ENCODE measurements around the gene GPATCH8. TPM values are rescaled to one million over a fixed set of nuclear protein-coding genes. Genes with fewer than 3 reads are reported as not detected.

The GPATCH8 gene
- total and polyA plus RNA-seq, 10 of the 15 experiments (the other 5 are each of a cell fraction or from before 2014, with no cell fraction given), result 11.7 to 45.1 (median 21.3) TPM

DNA sequence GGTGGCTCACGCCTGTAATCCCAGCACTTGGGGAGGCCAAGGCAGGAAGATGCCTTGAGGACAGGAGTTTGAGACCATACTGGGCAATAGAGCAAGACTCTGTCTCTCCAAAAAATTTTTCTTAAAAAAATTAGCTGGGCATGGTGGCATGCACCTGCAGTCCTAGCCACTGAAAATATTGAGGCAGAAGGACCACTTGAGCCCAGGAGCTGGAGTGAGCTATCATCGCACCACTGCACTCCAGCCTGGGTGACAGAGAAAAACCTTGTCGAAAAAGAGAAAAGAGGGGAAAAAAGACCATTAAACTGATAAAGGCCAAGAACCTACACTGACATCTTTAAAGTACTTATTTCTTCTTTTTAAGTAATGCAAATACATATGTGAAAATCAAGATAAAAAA, 60.4 kb downstream of the GPATCH8 start:
- intact Hi-C loops (cut with micrococcal nuclease; ENCODE audit: unreplicated experiment), result no loop called here
- RAD21 ChIA-PET (ENCODE audit: unreplicated experiment), result no interaction called here
- BruUV-seq (replicated peaks), result no TSS peak

DNA sequence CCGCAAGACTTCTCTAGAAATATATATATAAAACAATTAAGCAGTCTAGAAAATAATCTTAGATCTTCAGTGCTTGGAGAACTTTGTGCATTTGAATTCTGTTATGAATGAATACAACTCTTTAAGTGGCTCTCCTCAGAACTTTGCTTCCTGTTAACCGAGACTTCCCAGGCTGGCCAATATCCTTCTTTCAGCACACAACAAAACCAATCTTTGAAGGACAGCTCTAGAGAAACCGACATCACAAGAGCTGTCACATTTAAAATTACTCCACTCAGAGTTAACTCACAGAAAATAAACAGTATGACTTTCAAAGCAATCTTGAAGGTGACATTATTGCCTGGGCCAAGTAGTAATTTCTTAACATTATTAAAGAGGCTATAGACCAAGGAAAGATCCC, 64.0 kb downstream of the GPATCH8 start:
- BruUV-seq (replicated peaks), result no TSS peak
- Histone ChIP-seq H3K36me3 (ENCODE audit: control insufficient read depth in 2 of 2, insufficient read depth in 2 of 2, low read length in 1 of 2) (peaks cover 2 to 11% of the 10 kb centered on the region in 2 experiments; a peak in 3 of 4 replicates), H3K27me3 (replicated peaks in 1 of 2; ENCODE audit: control insufficient read depth in 2 of 2, insufficient read depth in 2 of 2, low read length in 1 of 2) (no peaks in the 10 kb centered on the region), H3K4me1 (ENCODE audit: control insufficient read depth, insufficient read depth, low read length) (peaks cover 4% of the 10 kb centered on the region; the same call in 1 of the 2 replicates), H3K9me3 (replicated peaks; ENCODE audit: control insufficient read depth, insufficient read depth, low read length) (no peaks in the 10 kb centered on the region), H2AFZ (ENCODE audit: control insufficient read depth, low read depth, low read length) (no peak overlapping the region), H3K4me3 (no peak overlapping the region), H3K27ac (ENCODE audit: control insufficient read depth, insufficient read depth) (no peak overlapping the region; the same call in 1 of the 2 replicates), H3K4me2 (ENCODE audit: control insufficient read depth, insufficient read depth) (no peak overlapping the region), H3K9ac (ENCODE audit: control insufficient read depth, insufficient read depth, low read length) (no peak overlapping the region), H3K79me2 (ENCODE audit: control insufficient read depth, insufficient read depth, low read length) (peaks cover 2% of the 10 kb centered on the region; the same call in 1 of the 2 replicates), H4K20me1 (ENCODE audit: control insufficient read depth, insufficient read depth) (no peaks in the 10 kb centered on the region)
- intact Hi-C loops (cut with micrococcal nuclease; ENCODE audit: unreplicated experiment), result no loop called here
- SMC1A ChIA-PET (ENCODE audit: uncharacterized antibody, unreplicated experiment), result interaction anchor here (0.9 kb wide), 1 partner anchor 19 kb away, joined by 3 read pairs; no protein-coding TSS in a partner anchor
- in situ Hi-C loops (cut with MboI), result no loop called here
- FAIRE-seq, result no peak
- no peak for DNase-seq (ENCODE audit: low read depth, low spot score)
- CTCF ChIA-PET, result no interaction called here
- POLR2A ChIA-PET, result no interaction called here
- no peak for ATAC-seq
- WGBS (ENCODE audit: insufficient coverage, insufficient replicate concordance, low lambda C conversion rate, missing lambda C conversion rate), result 82% methylated on average over 3 of the region's 3 CpGs
- RAD21 ChIA-PET (ENCODE audit: unreplicated experiment), result no interaction called here
- TF ChIP-seq CHD4 (IDR thresholded peaks at IDR 0.05) (no peak), MTA3 (IDR thresholded peaks at IDR 0.05; ENCODE audit: borderline replicate concordance, low read length) (no peak), RAD51 (IDR thresholded peaks at IDR 0.05) (no peak), SMAD5 (IDR thresholded peaks at IDR 0.05; ENCODE audit: low read depth) (no peak), YBX1 (IDR thresholded peaks at IDR 0.05) (no peak), ZBED1 (IDR thresholded peaks at IDR 0.05; ENCODE audit: borderline replicate concordance) (no peak), ETV6 (conservative IDR thresholded peaks at IDR 0.05 in 1 of 2, IDR thresholded peaks at IDR 0.05 in 1 of 2; ENCODE audit: borderline replicate concordance in 1 of 2, low read depth in 1 of 2) (no peak), NR2F1 (conservative IDR thresholded peaks at IDR 0.05) (no peak), RCOR1 (conservative IDR thresholded peaks at IDR 0.05; ENCODE audit: low read depth, low read length) (no peak), NFIC (IDR thresholded peaks at IDR 0.05; ENCODE audit: low read depth, low read length) (no peak), KDM1A (IDR thresholded peaks at IDR 0.05; ENCODE audit: borderline replicate concordance) (no peak), SREBF2 (IDR thresholded peaks at IDR 0.05; ENCODE audit: low read length) (no peak), IKZF2 (IDR thresholded peaks at IDR 0.05) (no peak)
- TF ChIP-seq, protein P1, sequence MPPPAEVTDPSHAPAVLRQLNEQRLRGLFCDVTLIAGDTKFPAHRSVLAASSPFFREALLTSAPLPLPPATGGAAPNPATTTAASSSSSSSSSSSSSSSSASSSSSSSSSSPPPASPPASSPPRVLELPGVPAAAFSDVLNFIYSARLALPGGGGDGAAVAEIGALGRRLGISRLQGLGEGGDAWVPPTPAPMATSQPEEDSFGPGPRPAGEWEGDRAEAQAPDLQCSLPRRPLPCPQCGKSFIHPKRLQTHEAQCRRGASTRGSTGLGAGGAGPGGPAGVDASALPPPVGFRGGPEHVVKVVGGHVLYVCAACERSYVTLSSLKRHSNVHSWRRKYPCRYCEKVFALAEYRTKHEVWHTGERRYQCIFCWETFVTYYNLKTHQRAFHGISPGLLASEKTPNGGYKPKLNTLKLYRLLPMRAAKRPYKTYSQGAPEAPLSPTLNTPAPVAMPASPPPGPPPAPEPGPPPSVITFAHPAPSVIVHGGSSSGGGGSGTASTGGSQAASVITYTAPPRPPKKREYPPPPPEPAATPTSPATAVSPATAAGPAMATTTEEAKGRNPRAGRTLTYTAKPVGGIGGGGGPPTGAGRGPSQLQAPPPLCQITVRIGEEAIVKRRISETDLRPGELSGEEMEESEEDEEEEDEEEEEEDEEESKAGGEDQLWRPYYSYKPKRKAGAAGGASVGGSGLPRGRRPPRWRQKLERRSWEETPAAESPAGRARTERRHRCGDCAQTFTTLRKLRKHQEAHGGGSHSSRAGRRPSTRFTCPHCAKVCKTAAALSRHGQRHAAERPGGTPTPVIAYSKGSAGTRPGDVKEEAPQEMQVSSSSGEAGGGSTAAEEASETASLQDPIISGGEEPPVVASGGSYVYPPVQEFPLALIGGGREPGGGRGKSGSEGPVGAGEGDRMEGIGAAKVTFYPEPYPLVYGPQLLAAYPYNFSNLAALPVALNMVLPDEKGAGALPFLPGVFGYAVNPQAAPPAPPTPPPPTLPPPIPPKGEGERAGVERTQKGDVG (CRISPR knock-in tag; IDR thresholded peaks at IDR 0.05), result no peak

More for the DNA sequence above, 60.4 kb downstream of the GPATCH8 start:
- Histone ChIP-seq H3K4me1 (ENCODE audit: control insufficient read depth, insufficient read depth, low read length) (peaks cover 4% of the 10 kb centered on the region; the same call in 1 of the 2 replicates), H2AFZ (ENCODE audit: control insufficient read depth, low read depth, low read length) (no peak overlapping the region), H3K9ac (ENCODE audit: control insufficient read depth, insufficient read depth, low read length) (no peak overlapping the region), H3K9me3 (replicated peaks; ENCODE audit: control insufficient read depth, insufficient read depth, low read length) (no peaks in the 10 kb centered on the region; the same call in 2 of the 3 replicates), H3K79me2 (ENCODE audit: control insufficient read depth, insufficient read depth, low read length) (peaks cover 1% of the 10 kb centered on the region; the same call in 1 of the 2 replicates), H3K4me3 (no peak overlapping the region), H3K27ac (ENCODE audit: control insufficient read depth, insufficient read depth) (no peak overlapping the region), H3K27me3 (replicated peaks in 1 of 2; ENCODE audit: control insufficient read depth in 2 of 2, insufficient read depth in 2 of 2, low read length in 1 of 2) (no peaks in the 10 kb centered on the region), H3K36me3 (ENCODE audit: control insufficient read depth in 2 of 2, insufficient read depth in 2 of 2, low read length in 1 of 2) (peaks cover 0 to 3% of the 10 kb centered on the region in 2 experiments; a peak in 1 of 4 replicates), H4K20me1 (ENCODE audit: control insufficient read depth, insufficient read depth) (no peaks in the 10 kb centered on the region), H3K4me2 (ENCODE audit: control insufficient read depth, insufficient read depth) (no peak overlapping the region)
- ChIA-PET SMC1A (ENCODE audit: uncharacterized antibody, unreplicated experiment) (no interaction called here), CTCF (interaction anchor here (1.1 to 1.2 kb wide), 2 partner anchors 61 to 81 kb away, joined by 3 to 4 read pairs; partner anchors contain the start of gene GPATCH8), POLR2A (interaction anchor here (1.3 kb wide), 1 partner anchor 43 kb away, joined by 4 read pairs; no protein-coding TSS in a partner anchor)
- DNase-seq (ENCODE audit: low read depth, low spot score), result no peak
- in situ Hi-C loops (cut with MboI), result no loop called here
- TF ChIP-seq RAD51 (IDR thresholded peaks at IDR 0.05), result no peak
- no peak for TF ChIP-seq NFIC (IDR thresholded peaks at IDR 0.05; ENCODE audit: low read depth, low read length)
- no peak for TF ChIP-seq EZH2 (IDR thresholded peaks at IDR 0.05; ENCODE audit: borderline replicate concordance, control insufficient read depth, low read depth, low read length)
- TF ChIP-seq ETV6 (conservative IDR thresholded peaks at IDR 0.05 in 1 of 2, IDR thresholded peaks at IDR 0.05 in 1 of 2; ENCODE audit: borderline replicate concordance in 1 of 2, low read depth in 1 of 2), result no peak
- no peak for TF ChIP-seq EGR1 (IDR thresholded peaks at IDR 0.05; ENCODE audit: borderline replicate concordance in 1 of 2, low read depth in 2 of 2, low read length in 2 of 2)
- TF ChIP-seq SMAD1 (IDR thresholded peaks at IDR 0.05; ENCODE audit: low read depth, partially characterized antibody), result no peak
- TF ChIP-seq ZNF384 (IDR thresholded peaks at IDR 0.05; ENCODE audit: borderline replicate concordance, low read depth, low read length), result no peak
- TF ChIP-seq NFYA (IDR thresholded peaks at IDR 0.05; ENCODE audit: borderline replicate concordance, low read depth, low read length), result no peak
- no peak for FAIRE-seq
- no peak for ATAC-seq
- 97% methylated on average over 3 of the region's 3 CpGs for WGBS (ENCODE audit: insufficient coverage, insufficient replicate concordance, low lambda C conversion rate, missing lambda C conversion rate)

Data from GM12878 (cell line).